ENCODE measurements around the gene PPP1R14C.

GRCh38 chr6:150093397-150093796, 49.4 kb upstream of the PPP1R14C start:
- TF ChIP-seq SUZ12 (IDR thresholded peaks at IDR 0.05; ENCODE audit: extremely low read depth, insufficient read depth, insufficient read length) (no peak), YY1 (IDR thresholded peaks at IDR 0.05; ENCODE audit: insufficient read depth, insufficient read length) (no peak), ZNF274 (IDR thresholded peaks at IDR 0.05; ENCODE audit: low read depth, low read length) (no peak)
